ENCODE results near the gene SLC20A1.

SLC20A1 gene

DNA sequence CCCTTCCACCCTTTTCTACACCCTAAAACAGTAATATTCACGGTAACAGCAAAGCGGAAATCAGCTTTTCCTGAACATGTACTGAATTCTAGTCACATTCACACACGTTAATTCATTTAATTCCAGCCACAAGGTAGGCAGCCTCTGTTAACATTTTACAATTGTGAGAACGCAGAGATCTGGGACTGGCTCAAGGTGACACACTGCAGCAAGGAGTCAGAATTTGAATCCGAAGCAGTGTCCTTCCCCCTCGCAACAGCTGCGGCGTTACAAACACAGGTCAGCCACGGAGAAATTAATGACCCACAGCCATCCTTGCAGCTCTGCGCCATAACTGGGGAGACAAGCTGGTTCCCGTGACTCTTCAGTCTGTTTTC lies 818 bp upstream of the SLC20A1 start:
- no peak for ATAC-seq (ENCODE audit: insufficient read depth, low read depth)
- Histone ChIP-seq H4K20me1 (ENCODE audit: insufficient read depth, low read length) (peaks cover 14% of the 10 kb centered on the region; the same call in 1 of the 2 replicates), H3K4me1 (ENCODE audit: insufficient read depth, low read length) (peaks cover 45% of the 10 kb centered on the region), H3K79me2 (ENCODE audit: insufficient read depth, low read length) (peaks cover 46% of the 10 kb centered on the region), H3K27me3 (ENCODE audit: insufficient read depth, low read length, poor library complexity) (no peaks in the 10 kb centered on the region), H3K4me2 (ENCODE audit: insufficient read depth, low read length) (peak overlapping the region; percentile 82), H2AFZ (ENCODE audit: low read depth, low read length) (peak overlapping the region; percentile 87), H3K4me3 (ENCODE audit: low read depth in 1 of 2, low read length in 2 of 2) (peak overlapping the region; percentile 46 to 79; a peak in 3 of 4 replicates), H3K27ac (ENCODE audit: low read length) (peak overlapping the region; percentile 70), H3K36me3 (ENCODE audit: insufficient read depth, low read length) (peaks cover 33% of the 10 kb centered on the region), H3K9me3 (ENCODE audit: insufficient read depth, low read length, severe bottlenecking) (no peaks in the 10 kb centered on the region), H3K9ac (ENCODE audit: low read depth, low read length) (peak overlapping the region; percentile 98)
- no peak for DNase-seq
- TF ChIP-seq CTCF (IDR thresholded peaks at IDR 0.05; ENCODE audit: borderline replicate concordance, extremely low read depth, low read length, poor library complexity, severe bottlenecking) (no peak), EZH2 (IDR thresholded peaks at IDR 0.05; ENCODE audit: borderline replicate concordance, low read depth, low read length, severe bottlenecking) (no peak)

DNA sequence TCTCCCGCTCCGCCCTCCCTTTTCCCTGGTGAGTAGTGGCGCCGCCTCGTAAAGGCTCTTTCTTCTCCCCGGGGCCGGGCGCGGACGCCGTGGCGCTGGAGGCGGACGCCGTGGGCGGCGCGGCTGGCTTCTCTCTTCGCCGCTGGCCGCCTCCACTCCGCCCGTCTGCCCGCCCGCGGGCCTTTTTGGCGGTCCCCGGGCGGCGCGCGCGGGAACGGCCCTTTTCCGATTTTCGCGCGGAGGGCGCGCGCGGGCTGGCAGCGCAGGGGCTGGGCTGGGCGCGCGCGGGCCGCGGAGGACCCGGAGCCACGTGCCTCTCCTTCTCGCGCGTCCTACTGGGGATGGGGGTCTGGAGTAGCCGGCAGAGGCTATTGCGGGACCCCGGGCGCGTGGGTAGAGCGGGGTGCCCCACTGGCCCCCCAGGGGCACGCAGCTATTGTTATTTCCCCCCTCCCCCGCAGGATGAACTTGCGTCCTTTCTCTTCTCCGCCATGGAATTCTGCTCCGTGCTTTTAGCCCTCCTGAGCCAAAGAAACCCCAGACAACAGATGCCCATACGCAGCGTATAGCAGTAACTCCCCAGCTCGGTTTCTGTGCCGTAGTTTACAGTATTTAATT lies 472 bp downstream of the SLC20A1 start:
- Histone ChIP-seq H3K4me1 (ENCODE audit: insufficient read depth, low read length) (peaks cover 57% of the 10 kb centered on the region), H3K4me3 (ENCODE audit: low read depth in 1 of 2, low read length in 2 of 2) (peak overlapping the region; percentile 79 to 88), H3K27ac (ENCODE audit: low read length) (peak overlapping the region; percentile 97), H3K9me3 (ENCODE audit: insufficient read depth, low read length, severe bottlenecking) (no peaks in the 10 kb centered on the region), H3K9ac (ENCODE audit: low read depth, low read length) (peak overlapping the region; percentile 98), H3K79me2 (ENCODE audit: insufficient read depth, low read length) (peaks cover 59% of the 10 kb centered on the region), H2AFZ (ENCODE audit: low read depth, low read length) (peak overlapping the region; percentile 78), H3K4me2 (ENCODE audit: insufficient read depth, low read length) (peak overlapping the region; percentile 84), H4K20me1 (ENCODE audit: insufficient read depth, low read length) (peaks cover 23% of the 10 kb centered on the region; the same call in 1 of the 2 replicates), H3K36me3 (ENCODE audit: insufficient read depth, low read length) (peaks cover 46% of the 10 kb centered on the region), H3K27me3 (ENCODE audit: insufficient read depth, low read length, poor library complexity) (no peaks in the 10 kb centered on the region)
- TF ChIP-seq CTCF (IDR thresholded peaks at IDR 0.05; ENCODE audit: borderline replicate concordance, extremely low read depth, low read length, poor library complexity, severe bottlenecking) (no peak), EZH2 (IDR thresholded peaks at IDR 0.05; ENCODE audit: borderline replicate concordance, low read depth, low read length, severe bottlenecking) (no peak)
- ATAC-seq (ENCODE audit: insufficient read depth, low read depth) (peak; percentile 48), DNase-seq (peak; percentile 71)

- Histone ChIP-seq H3K27ac (ENCODE audit: low read length) (peak overlapping the region; percentile 97), H3K27me3 (ENCODE audit: insufficient read depth, low read length, poor library complexity) (no peaks in the 10 kb centered on the region), H3K9ac (ENCODE audit: low read depth, low read length) (peak overlapping the region; percentile 98), H3K36me3 (ENCODE audit: insufficient read depth, low read length) (peaks cover 54% of the 10 kb centered on the region), H3K4me1 (ENCODE audit: insufficient read depth, low read length) (peaks cover 64% of the 10 kb centered on the region), H3K4me2 (ENCODE audit: insufficient read depth, low read length) (peak overlapping the region; percentile 84), H3K79me2 (ENCODE audit: insufficient read depth, low read length) (peaks cover 67% of the 10 kb centered on the region), H3K9me3 (ENCODE audit: insufficient read depth, low read length, severe bottlenecking) (no peaks in the 10 kb centered on the region), H3K4me3 (ENCODE audit: low read depth in 1 of 2, low read length in 2 of 2) (peak overlapping the region; percentile 79 to 88), H4K20me1 (ENCODE audit: insufficient read depth, low read length) (peaks cover 30% of the 10 kb centered on the region), H2AFZ (ENCODE audit: low read depth, low read length) (no peak overlapping the region)
- no peak for TF ChIP-seq EZH2 (IDR thresholded peaks at IDR 0.05; ENCODE audit: borderline replicate concordance, low read depth, low read length, severe bottlenecking)
- peak; percentile 27 for TF ChIP-seq CTCF (IDR thresholded peaks at IDR 0.05; ENCODE audit: borderline replicate concordance, extremely low read depth, low read length, poor library complexity, severe bottlenecking)
- DNase-seq (peak; percentile 33), ATAC-seq (ENCODE audit: insufficient read depth, low read depth) (no peak)
Measured at GRCh38 chr2:112646791-112647689, 1.3 kb downstream of the SLC20A1 start.

Measured in DND-41 (cell line).